OCI-LY7 (cell line): ENCODE data around the gene TXNDC12. TPM values are rescaled to one million over a fixed set of nuclear protein-coding genes. Genes with fewer than 3 reads are reported as not detected.

Experiments
- BruUV-seq: library from RNA; stranded (reverse); fragments of 400-500 nt; replicated peaks from 2 replicates; lab custom pipeline; 2021; lab: Mats Ljungman, UMichigan
- CTCF ChIA-PET: fragments of 300-600 bp; sonication (Branson Sonifier 250); formaldehyde crosslinking; loops from one replicate; lab custom pipeline; 2022; ENCODE audit warnings: antibody characterized with exemption; ENCODE audit not compliant: unreplicated experiment; lab: Charles Lee
- POLR2A ChIA-PET: fragments of 300-600 bp; sonication (Branson Sonifier 250); formaldehyde crosslinking; loops from one replicate; lab custom pipeline; 2022; ENCODE audit warnings: antibody characterized with exemption; lab: Charles Lee
- DNase-seq: peaks from one replicate; pipeline ENCODE4 v3.0.0-alpha.2; 2015; ENCODE audit warnings: low spot score
- H2AFZ ChIP-seq: fragments of 200-600 bp; sonication (generic), shearing (Covaris generic); 2 replicates; pipeline ENCODE4 v1.6.1; 2014; ENCODE audit warnings: mild to moderate bottlenecking, antibody characterized with exemption, low read length, moderate library complexity
- H3K27ac ChIP-seq: fragments of 200-600 bp; sonication (generic); 2 replicates; pipeline ENCODE4 v1.5.1; 2014; ENCODE audit warnings: mixed run types, low read depth, mild to moderate bottlenecking, moderate library complexity, low read length, inconsistent platforms; ENCODE audit not compliant: poor library complexity, severe bottlenecking
- H3K36me3 ChIP-seq: fragments of 200-600 bp; sonication (generic); 2 replicates; pipeline ENCODE4 v1.6.1; 2014; ENCODE audit warnings: mild to moderate bottlenecking, antibody characterized with exemption, low read length, moderate library complexity, mixed read lengths; ENCODE audit not compliant: insufficient read depth
- H3K4me1 ChIP-seq: fragments of 200-600 bp; sonication (generic); 2 replicates; pipeline ENCODE4 v1.5.1; 2014; ENCODE audit warnings: mild to moderate bottlenecking, low read length; ENCODE audit not compliant: insufficient read depth, poor library complexity, severe bottlenecking
- H3K4me2 ChIP-seq: fragments of 200-600 bp; sonication (generic); 2 replicates; pipeline ENCODE4 v1.6.1; 2014; ENCODE audit warnings: mild to moderate bottlenecking, low read length
- H3K4me3 ChIP-seq: fragments of 200-600 bp; sonication (generic); 2 replicates; pipeline ENCODE4 v1.5.1; 2014; ENCODE audit warnings: mild to moderate bottlenecking, low read depth, low read length; ENCODE audit not compliant: poor library complexity, severe bottlenecking
- H3K79me2 ChIP-seq: fragments of 200-600 bp; sonication (generic); 2 replicates; pipeline ENCODE4 v1.6.1; 2016; ENCODE audit warnings: low read depth, mild to moderate bottlenecking, low read length, moderate library complexity, mixed read lengths; ENCODE audit not compliant: insufficient read depth
- H3K9me2 ChIP-seq: fragments of 200-600 bp; sonication (generic); 2 replicates; pipeline ENCODE4 v1.6.1; 2016; ENCODE audit warnings: mild to moderate bottlenecking, low read length, mixed read lengths; ENCODE audit not compliant: insufficient read depth
- H3K9me3 ChIP-seq: fragments of 200-600 bp; sonication (generic); 2 replicates; pipeline ENCODE4 v1.6.1; 2014; ENCODE audit warnings: mild to moderate bottlenecking, mixed run types, low read length, mixed read lengths
- H4K20me1 ChIP-seq: fragments of 200-600 bp; sonication (generic); 2 replicates; pipeline ENCODE4 v1.6.1; 2014; ENCODE audit warnings: mild to moderate bottlenecking, antibody characterized with exemption, low read length, moderate library complexity, mixed read lengths; ENCODE audit not compliant: insufficient read depth
- EZH2phosphoT487 ChIP-seq: fragments of 200-600 bp; sonication (generic); IDR thresholded peaks from 2 replicates; pipeline ENCODE4 v1.6.1; 2018; ENCODE audit warnings: low read depth, borderline replicate concordance, mild to moderate bottlenecking, mixed run types, antibody characterized with exemption, low read length, moderate library complexity, mixed read lengths
- intact Hi-C: fragments of 100-400 bp; cut with micrococcal nuclease; formaldehyde crosslinking; loops from one replicate; pipeline ENCODE4 v1.10.0; 2022; ENCODE audit not compliant: unreplicated experiment
- total RNA-seq, 2 experiments: library from RNA; depleted of rRNA in 1 of 2; stranded (reverse); fragments of >200 nt in 1 of 2; shearing (Covaris generic) in 1 of 2; gene quantifications; 2 replicates each; pipeline ENCODE4 v1.2.3, GENCODE V29; 2014 to 2022
- TF ChIP-seq, protein P1 (sequence below): fragments of 200-600 bp; sonication (generic); conservative IDR thresholded peaks from 2 replicates; pipeline ENCODE4 v1.5.1; 2014; ENCODE audit warnings: mild to moderate bottlenecking, antibody characterized with exemption, low read length, moderate library complexity, mixed read lengths

TXNDC12 gene
- total RNA-seq, 2 experiments from 2014 or later, result 26.6 to 40.5 TPM

DNA sequence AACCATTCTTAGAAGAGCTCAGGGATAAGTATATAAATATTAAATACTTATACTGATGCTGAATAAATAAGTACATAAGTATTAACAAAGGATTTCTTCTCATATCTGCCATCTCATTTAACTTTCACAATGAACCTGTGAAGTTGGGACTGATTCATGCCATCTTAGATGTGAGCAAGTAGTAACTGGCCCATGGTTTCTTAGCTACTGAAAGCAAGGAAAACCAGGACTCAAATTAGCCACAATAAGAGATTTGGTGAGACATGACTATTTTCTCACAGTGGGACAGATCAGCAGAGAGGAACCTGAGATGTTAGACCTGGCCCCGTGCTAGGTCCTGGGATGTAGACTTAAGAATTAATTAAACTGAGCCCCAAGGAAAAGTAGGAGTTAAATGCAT is 56.3 kb downstream of the TXNDC12 start:
- intact Hi-C loops, result no loop called here
- Histone ChIP-seq H3K4me1 (no peaks in the 10 kb centered on the region), H3K27ac (no peak overlapping the region), H2AFZ (no peak overlapping the region), H3K4me3 (no peak overlapping the region), H3K4me2 (no peak overlapping the region), H3K9me3 (no peaks in the 10 kb centered on the region), H3K79me2 (no peaks in the 10 kb centered on the region), H4K20me1 (no peaks in the 10 kb centered on the region), H3K36me3 (no peaks in the 10 kb centered on the region), H3K9me2 (no peaks in the 10 kb centered on the region)
- CTCF ChIA-PET, result no interaction called here
- no peak for TF ChIP-seq EZH2phosphoT487
- TF ChIP-seq, protein P1, sequence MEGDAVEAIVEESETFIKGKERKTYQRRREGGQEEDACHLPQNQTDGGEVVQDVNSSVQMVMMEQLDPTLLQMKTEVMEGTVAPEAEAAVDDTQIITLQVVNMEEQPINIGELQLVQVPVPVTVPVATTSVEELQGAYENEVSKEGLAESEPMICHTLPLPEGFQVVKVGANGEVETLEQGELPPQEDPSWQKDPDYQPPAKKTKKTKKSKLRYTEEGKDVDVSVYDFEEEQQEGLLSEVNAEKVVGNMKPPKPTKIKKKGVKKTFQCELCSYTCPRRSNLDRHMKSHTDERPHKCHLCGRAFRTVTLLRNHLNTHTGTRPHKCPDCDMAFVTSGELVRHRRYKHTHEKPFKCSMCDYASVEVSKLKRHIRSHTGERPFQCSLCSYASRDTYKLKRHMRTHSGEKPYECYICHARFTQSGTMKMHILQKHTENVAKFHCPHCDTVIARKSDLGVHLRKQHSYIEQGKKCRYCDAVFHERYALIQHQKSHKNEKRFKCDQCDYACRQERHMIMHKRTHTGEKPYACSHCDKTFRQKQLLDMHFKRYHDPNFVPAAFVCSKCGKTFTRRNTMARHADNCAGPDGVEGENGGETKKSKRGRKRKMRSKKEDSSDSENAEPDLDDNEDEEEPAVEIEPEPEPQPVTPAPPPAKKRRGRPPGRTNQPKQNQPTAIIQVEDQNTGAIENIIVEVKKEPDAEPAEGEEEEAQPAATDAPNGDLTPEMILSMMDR, result no peak
- no peak for DNase-seq
- POLR2A ChIA-PET, result interaction anchor here (0.5 to 0.9 kb wide), 4 partner anchors 9 to 257 kb away, joined by 3 read pairs; no protein-coding TSS in a partner anchor
- no TSS peak for BruUV-seq

DNA sequence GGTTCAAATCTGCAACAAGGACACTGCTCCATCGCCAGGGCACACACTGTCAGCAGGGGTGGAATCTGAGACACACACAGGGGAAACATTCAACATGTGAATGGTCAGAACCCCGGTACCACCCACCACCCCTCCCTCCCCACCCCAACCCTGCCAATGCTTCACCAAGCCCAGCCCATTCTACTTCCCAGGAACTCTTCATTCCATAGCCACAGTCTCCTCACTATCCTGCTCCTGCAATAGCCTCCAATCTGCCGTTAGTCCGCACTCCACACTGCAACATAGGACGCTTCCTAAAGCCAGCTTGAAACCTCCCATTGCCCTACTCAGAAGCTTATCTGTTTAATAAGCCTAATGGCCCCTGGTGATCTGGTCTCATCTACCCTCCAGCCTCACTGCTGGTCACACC is 57.0 kb downstream of the TXNDC12 start:
- Histone ChIP-seq H3K4me1 (no peaks in the 10 kb centered on the region), H3K27ac (no peak overlapping the region), H3K4me3 (no peak overlapping the region), H3K36me3 (no peaks in the 10 kb centered on the region), H2AFZ (no peak overlapping the region), H3K79me2 (no peaks in the 10 kb centered on the region), H3K9me3 (no peaks in the 10 kb centered on the region), H3K9me2 (no peaks in the 10 kb centered on the region), H4K20me1 (no peaks in the 10 kb centered on the region), H3K4me2 (no peak overlapping the region)
- DNase-seq, result no peak
- intact Hi-C loops, result no loop called here
- TF ChIP-seq, protein P1, result no peak
- TF ChIP-seq EZH2phosphoT487, result no peak
- no TSS peak for BruUV-seq
- ChIA-PET CTCF (no interaction called here), POLR2A (no interaction called here)

DNA sequence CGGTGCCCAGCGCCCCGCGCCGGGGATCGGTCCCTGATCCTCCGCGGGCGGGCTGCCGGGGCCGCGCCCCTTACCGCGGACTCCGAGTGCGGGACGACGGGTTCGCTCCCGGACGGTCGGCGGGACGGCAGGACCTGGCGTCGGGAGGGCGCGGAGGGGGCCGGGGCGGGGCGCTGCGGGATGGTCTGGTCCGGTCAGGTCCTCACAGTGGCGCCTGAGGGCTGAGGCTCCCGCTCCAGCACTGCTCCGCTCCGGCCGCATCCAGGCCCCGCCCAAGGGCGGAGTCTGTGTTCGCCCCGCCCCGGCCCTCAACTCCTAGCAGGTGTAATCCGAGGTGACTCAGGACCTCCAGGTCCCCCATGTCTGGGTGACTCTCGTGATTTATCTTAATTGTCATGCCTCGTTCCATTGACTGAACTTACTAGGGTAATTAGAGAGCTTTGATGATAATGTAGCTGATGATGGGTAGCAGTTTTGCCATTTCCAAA is 64.5 kb downstream of the TXNDC12 start, which contains the start of gene RAB3B:
RAB3B (minus strand) TSS at position 223 of the 488 bp plus-strand sequence. CDS start 13,583 bp downstream, outside the sequence.
- H3K9me2 ChIP-seq, result no peaks in the 10 kb centered on the region
- intact Hi-C loops, result no loop called here
- H3K36me3 ChIP-seq, result no peaks in the 10 kb centered on the region
- ChIA-PET POLR2A (no interaction called here), CTCF (no interaction called here)
- H3K9me3 ChIP-seq, result no peaks in the 10 kb centered on the region
- H3K4me1 ChIP-seq, result no peaks in the 10 kb centered on the region
- no peak within 1 kb of the TSS for H2AFZ ChIP-seq
- BruUV-seq, result no TSS peak
- H3K79me2 ChIP-seq, result no peaks in the 10 kb centered on the region
- no peaks in the 10 kb centered on the region for H4K20me1 ChIP-seq
- TF ChIP-seq, protein P1, result no peak
- TF ChIP-seq EZH2phosphoT487, result no peak
- H3K4me3 ChIP-seq, result peak within 1 kb of the TSS; percentile 43
- H3K27ac ChIP-seq, result no peak within 1 kb of the TSS
- peak within 1 kb of the TSS; percentile 42; the same call in 1 of the 2 replicates for H3K4me2 ChIP-seq
- peak; percentile 11 for DNase-seq
